Embryonic facial prominence (tissue), 1 donor: ENCODE data around the gene PIK3R2.
A peak's percentile ranks its signal among the peaks of the same experiment; 100 is the strongest.

ENCODE experiments used
- DNase-seq: peaks from one replicate; pipeline ENCODE4 v3.0.0-alpha.2; 2016; ENCODE audit errors: extremely low spot score

PIK3R2 gene

DNA sequence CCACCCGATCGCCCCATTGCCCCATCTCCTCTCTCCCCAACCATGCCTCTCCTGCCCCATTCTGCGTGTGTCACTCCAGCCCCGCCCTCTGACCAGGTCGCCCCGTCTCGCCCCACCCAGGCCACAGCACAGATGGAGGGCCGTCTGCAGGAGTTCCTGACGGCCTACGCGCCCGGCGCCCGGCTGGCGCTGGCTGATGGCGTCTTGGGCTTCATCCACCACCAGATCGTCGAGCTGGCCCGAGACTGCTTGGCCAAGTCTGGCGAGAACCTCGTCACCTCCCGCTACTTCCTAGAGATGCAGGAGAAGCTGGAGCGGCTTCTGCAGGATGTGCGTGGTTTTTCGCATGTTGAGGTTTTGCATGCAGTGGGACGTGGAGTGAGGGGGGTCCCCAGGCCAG lies 29.1 kb upstream of the PIK3R2 start:
- DNase-seq = no peak

- DNase-seq = no peak
These were observed 26.9 kb upstream of the PIK3R2 start for GRCh38 chr19:18126097-18126496.

DNA sequence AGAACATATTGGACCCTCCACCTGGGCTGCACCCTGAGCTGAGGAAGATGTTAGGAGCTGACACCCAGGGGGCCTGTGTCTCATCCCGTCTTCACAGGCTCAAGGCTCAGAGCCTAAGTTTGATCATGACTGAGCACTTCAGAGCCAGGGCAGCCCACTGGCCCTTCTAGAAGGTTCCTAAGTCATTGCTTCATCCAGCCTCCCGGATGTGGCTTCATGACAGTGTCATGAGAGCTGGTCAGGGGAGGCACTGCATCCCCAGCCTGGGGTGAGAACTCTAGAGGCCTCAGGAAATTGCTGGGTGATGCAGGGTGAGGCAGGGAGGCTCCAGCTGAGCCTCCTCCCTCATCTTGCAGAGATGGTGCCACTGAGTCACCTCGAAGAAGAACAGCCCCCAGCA lies 24.9 kb upstream of the PIK3R2 start:
- DNase-seq = no peak

DNA sequence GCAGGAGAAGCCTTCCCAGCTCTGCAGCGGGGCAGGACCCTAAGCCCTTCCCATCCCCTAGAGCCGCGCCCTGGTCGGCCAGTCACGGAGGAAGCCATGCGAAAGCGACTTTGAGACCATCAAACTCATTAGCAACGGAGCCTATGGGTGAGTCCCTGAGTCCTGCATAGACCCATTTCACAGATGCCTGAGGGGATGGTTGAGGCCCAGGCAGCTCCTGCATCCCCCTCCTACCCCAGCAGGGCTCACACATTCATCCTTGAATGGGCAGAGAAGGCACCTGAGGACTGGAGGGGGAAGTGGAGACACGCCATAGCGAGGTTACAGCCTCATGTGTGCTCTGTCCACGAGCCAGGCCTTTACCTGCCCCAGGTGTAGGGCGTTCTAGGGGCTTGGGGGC lies 24.2 kb upstream of the PIK3R2 start:
- no peak for DNase-seq

GRCh38 chr19:18130523-18131242 lies 22.3 kb upstream of the PIK3R2 start:
- no peak for DNase-seq

GRCh38 chr19:18131841-18132596 lies 20.9 kb upstream of the PIK3R2 start:
- DNase-seq = no peak

GRCh38 chr19:18135712-18136584 lies 17.0 kb upstream of the PIK3R2 start:
- no peak for DNase-seq

DNA sequence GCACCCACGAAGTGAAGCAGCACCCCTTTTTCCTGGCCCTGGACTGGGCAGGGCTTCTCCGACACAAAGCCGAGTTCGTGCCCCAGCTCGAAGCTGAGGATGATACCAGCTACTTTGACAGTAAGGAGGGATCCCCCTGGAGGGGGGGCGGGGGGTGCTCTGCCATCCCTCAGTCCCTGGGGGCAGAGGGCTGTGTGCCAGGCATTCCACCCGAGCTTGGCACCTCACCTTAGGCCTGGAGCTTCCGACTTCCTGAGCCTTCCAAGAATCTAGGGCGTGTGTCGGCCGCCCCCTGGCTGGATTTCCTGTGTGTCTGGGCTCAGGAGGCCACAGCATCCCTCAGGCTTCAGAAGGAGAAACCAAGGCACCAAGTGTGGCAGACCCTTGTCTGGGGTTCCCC lies 15.7 kb upstream of the PIK3R2 start:
- no peak for DNase-seq

DNA sequence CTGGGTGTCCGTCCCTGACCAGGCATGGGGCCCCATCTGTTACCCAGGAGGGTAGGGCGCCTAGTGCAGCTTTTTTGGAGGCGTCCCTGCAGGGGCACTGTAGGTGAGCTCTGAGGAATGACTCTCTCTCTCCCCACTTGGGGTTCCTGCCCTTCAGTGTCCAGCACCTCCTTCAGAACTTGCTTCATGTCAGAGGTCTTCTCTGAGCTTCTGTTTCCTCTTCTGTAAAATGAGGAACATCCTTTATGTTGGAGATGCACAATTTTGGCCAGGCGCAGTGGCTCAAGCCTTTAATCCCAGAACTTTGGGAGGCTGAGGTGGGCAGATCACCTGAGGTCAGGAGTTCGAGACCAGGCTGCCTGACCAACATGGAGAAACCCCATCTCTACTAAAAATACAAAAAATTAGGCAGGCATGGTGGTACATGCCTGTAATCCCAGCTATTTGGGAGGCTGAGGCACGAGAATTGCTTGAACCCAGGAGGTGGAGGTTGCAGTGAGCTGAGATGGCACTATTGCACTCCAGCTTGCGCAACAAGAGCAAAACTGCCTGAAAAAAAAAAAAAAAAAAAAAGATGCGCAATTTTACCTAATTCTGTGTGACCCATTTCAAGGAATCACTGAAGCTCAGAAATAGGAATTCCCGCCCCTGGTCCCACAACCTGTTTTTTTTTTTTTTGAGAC lies 15.2 kb upstream of the PIK3R2 start:
- DNase-seq = no peak

GRCh38 chr19:18140473-18140872 lies 12.5 kb upstream of the PIK3R2 start:
- DNase-seq = no peak

GRCh38 chr19:18141031-18141430 lies 11.9 kb upstream of the PIK3R2 start:
- no peak for DNase-seq

DNA sequence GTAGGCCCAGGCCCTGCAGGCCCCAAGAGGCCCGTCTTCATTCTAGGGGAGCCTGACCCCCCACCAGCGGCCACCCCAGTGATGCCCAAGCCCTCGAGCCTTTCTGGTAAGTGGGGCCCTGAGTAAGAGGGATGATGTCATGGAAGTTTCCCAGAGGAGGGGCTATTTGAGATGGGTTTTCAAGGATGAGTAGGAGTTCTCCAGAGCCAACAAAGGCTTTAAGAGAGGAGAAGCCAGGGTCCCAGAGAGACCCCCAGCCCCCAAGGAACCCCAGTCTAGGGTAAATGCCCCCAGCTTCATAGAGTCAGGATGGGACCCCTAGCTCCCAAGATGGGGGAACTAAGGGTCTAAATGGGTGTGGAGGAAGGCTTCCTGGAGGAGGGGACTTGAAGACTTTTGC lies 9.1 kb upstream of the PIK3R2 start:
- DNase-seq = no peak

- DNase-seq = no peak
These were observed 8.6 kb upstream of the PIK3R2 start for GRCh38 chr19:18144361-18144760.

DNA sequence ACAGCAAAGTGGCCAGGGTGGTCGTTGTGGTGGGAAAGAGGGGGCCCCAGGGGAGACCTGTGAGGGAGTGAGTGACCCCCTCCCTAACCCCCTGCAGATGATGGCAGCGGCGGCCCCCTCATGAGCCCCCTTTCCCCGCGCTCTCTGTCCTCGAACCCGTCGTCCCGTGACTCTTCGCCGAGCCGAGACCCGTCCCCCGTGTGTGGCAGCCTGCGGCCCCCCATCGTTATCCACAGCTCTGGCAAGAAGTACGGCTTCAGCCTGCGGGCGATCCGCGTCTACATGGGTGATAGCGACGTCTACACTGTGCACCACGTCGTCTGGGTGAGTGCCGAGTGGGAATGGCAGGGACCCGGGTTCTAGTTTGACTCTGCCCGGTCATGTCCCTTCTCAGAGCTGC lies 8.1 kb upstream of the PIK3R2 start:
- no peak for DNase-seq

- DNase-seq = no peak
These were observed 7.5 kb upstream of the PIK3R2 start for GRCh38 chr19:18145391-18145999.

GRCh38 chr19:18147396-18147795 lies 5.6 kb upstream of the PIK3R2 start:
- no peak for DNase-seq

DNA sequence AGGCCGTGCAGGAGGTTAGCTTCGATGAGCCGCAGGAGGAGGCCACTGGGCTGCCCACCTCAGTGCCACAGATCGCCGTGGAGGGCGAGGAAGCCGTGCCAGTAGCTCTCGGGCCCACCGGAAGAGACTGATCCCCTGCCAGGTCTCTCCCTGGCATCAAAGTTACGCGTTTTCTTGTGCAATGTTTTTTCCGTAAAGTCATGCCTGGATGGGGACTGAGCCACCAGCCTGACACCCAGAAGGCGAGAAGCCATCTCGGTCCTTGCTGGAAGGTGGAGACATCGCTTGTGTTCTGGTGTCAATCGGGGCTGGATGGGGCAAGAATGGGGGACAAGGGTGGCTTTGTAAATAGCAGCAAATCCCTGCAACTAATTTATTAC lies 3.4 kb upstream of the PIK3R2 start:
- no peak for DNase-seq

DNA sequence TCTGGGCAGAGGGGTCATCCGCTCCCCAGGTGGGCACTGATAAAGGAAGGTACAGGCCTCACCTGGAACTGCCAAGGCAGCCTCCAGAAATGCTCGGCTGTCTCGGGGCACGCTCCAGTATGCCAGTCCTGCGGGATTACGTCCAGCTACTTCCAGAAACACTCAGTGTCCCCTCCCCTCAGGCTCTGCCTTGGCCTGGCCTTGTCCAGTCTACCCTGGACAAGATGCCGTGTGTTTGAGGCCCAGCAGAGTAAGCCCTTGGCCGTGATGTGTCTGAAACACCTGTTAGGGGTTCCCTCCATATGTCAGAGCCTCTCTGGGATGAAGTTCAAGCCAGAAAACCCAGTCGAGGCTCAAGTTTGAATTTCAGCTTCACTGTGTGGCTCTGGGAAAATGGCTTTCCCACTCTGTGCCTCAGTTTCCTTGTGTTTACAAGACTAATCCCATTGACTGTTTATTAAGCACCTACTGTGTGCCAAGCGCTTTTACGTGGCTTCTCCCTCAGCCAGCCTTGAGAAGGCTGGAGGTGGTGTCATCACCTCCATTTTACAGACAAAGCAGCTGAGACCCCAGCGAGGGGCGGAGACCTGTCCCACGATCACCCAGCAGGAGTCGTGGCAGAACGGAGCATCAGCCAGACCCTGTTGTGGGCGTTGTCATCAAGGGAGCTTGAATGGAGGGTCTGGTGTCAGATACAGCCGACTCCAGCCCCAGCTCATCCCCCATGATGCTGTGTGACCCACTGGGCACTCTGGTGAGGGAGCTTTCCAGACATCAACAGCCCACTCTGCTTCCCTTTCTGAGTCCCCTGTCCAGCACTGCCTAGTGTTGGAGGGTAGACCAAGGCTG lies 2.0 kb upstream of the PIK3R2 start:
- no peak for DNase-seq

GRCh38 chr19:18152442-18152816 lies 534 bp upstream of the PIK3R2 start:
- DNase-seq = peak; percentile 90

- no peak for DNase-seq
These were observed 682 bp downstream of the PIK3R2 start for GRCh38 chr19:18153556-18154134.
